Measurements from ENCODE around the gene SGK1.

SGK1 gene

DNA sequence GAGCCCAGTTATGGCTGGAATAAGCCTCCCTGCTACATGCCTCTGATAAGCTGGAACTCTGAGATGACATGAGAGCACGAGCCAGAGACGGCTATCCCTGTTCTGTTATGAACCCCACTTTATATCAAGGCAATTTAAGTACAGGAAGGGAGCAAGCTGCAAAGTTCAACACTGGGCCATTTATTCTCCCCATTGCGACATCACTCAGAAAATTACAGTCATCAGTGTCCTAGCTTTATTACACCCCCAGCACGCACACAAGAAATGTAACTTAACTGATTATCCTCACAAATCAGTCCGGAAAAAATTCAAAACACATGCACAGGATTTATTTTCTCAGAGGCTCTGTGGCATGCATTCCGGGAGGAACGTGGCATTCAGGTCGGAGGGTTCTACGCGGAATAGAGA is 140.2 kb downstream of the SGK1 start:
- CTCF ChIA-PET: interaction anchor here (0.5 to 4.6 kb wide), 29 partner anchors 16 to 1205 kb away, joined by 3 to 47 read pairs (median 3); no protein-coding TSS in a partner anchor
- no peak overlapping the region for H3K4me3 ChIP-seq (ENCODE audit: low read depth, low read length)
- H3K9me3 ChIP-seq (ENCODE audit: control insufficient read depth, insufficient read depth, low read depth, low read length): no peaks in the 10 kb centered on the region
- TF ChIP-seq SP7 (tag by site-specific recombination; IDR thresholded peaks at IDR 0.05): no peak
- peaks cover 0 to 8% of the 10 kb centered on the region in 2 experiments; a peak in 1 of 3 replicates for H3K36me3 ChIP-seq (ENCODE audit: control insufficient read depth in 2 of 2, insufficient read depth in 1 of 2, low read length in 2 of 2)
- POLR2A ChIA-PET: no interaction called here
- peaks cover 3% of the 10 kb centered on the region; the same call in 1 of the 2 replicates for H3K4me1 ChIP-seq (ENCODE audit: control insufficient read depth, insufficient read depth, low read length)
- no peak overlapping the region; the same call in 1 of the 2 replicates for H3K27ac ChIP-seq (ENCODE audit: extremely low read depth, low read depth, low read length)

DNA sequence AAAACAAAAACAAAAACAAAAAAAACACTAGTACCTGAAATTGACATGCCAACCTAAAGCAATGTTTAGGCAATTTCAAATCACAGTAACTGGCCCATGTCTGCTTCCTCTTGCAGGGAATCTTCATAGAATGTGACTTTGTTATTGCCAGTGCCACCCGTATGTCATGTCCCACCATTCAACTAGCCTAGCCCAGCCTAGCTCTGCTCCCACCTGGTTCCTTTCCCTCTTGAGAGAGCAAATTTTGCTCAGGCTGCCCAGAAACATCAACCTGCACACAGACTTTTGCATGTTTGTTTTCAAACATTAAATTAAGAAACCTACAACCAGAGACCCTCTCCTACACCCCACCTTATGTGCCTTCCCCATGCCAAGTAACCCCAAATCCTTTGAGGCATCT is 140.7 kb downstream of the SGK1 start:
- Histone ChIP-seq H3K36me3 (ENCODE audit: control insufficient read depth in 2 of 2, insufficient read depth in 1 of 2, low read length in 2 of 2) (peaks cover 0 to 13% of the 10 kb centered on the region in 2 experiments; a peak in 1 of 3 replicates), H3K4me1 (ENCODE audit: control insufficient read depth, insufficient read depth, low read length) (no peaks in the 10 kb centered on the region), H3K4me3 (ENCODE audit: low read depth, low read length) (no peak overlapping the region), H3K9me3 (ENCODE audit: control insufficient read depth, insufficient read depth, low read depth, low read length) (no peaks in the 10 kb centered on the region), H3K27ac (ENCODE audit: extremely low read depth, low read depth, low read length) (no peak overlapping the region)
- CTCF ChIA-PET: interaction anchor here (0.6 to 4.6 kb wide), 20 partner anchors 18 to 762 kb away, joined by 3 to 47 read pairs (median 4); no protein-coding TSS in a partner anchor
- POLR2A ChIA-PET: no interaction called here
- TF ChIP-seq ZNF624 (tag by site-specific recombination; IDR thresholded peaks at IDR 0.05): no peak
- no peak for TF ChIP-seq IKZF3 (tag by site-specific recombination; IDR thresholded peaks at IDR 0.05)
- TF ChIP-seq, protein P1, sequence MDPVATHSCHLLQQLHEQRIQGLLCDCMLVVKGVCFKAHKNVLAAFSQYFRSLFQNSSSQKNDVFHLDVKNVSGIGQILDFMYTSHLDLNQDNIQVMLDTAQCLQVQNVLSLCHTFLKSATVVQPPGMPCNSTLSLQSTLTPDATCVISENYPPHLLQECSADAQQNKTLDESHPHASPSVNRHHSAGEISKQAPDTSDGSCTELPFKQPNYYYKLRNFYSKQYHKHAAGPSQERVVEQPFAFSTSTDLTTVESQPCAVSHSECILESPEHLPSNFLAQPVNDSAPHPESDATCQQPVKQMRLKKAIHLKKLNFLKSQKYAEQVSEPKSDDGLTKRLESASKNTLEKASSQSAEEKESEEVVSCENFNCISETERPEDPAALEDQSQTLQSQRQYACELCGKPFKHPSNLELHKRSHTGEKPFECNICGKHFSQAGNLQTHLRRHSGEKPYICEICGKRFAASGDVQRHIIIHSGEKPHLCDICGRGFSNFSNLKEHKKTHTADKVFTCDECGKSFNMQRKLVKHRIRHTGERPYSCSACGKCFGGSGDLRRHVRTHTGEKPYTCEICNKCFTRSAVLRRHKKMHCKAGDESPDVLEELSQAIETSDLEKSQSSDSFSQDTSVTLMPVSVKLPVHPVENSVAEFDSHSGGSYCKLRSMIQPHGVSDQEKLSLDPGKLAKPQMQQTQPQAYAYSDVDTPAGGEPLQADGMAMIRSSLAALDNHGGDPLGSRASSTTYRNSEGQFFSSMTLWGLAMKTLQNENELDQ (tag by site-specific recombination; IDR thresholded peaks at IDR 0.05; ENCODE audit: low read depth): no peak
- no peak for TF ChIP-seq ZNF513 (tag by site-specific recombination; IDR thresholded peaks at IDR 0.05)
- TF ChIP-seq KLF9 (tag by site-specific recombination; IDR thresholded peaks at IDR 0.05; ENCODE audit: low read depth): no peak
- TF ChIP-seq, protein P2, sequence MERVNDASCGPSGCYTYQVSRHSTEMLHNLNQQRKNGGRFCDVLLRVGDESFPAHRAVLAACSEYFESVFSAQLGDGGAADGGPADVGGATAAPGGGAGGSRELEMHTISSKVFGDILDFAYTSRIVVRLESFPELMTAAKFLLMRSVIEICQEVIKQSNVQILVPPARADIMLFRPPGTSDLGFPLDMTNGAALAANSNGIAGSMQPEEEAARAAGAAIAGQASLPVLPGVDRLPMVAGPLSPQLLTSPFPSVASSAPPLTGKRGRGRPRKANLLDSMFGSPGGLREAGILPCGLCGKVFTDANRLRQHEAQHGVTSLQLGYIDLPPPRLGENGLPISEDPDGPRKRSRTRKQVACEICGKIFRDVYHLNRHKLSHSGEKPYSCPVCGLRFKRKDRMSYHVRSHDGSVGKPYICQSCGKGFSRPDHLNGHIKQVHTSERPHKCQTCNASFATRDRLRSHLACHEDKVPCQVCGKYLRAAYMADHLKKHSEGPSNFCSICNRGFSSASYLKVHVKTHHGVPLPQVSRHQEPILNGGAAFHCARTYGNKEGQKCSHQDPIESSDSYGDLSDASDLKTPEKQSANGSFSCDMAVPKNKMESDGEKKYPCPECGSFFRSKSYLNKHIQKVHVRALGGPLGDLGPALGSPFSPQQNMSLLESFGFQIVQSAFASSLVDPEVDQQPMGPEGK (tag by site-specific recombination; IDR thresholded peaks at IDR 0.05): no peak

GRCh38 chr6:134176264-134176975 is 141.5 kb downstream of the SGK1 start:
- ChIA-PET POLR2A (no interaction called here), CTCF (interaction anchor here (0.6 to 4.6 kb wide), 7 partner anchors 19 to 706 kb away, joined by 3 to 47 read pairs (median 4); no protein-coding TSS in a partner anchor)
- Histone ChIP-seq H3K4me3 (ENCODE audit: low read depth, low read length) (no peak overlapping the region), H3K27ac (ENCODE audit: extremely low read depth, low read depth, low read length) (no peak overlapping the region), H3K9me3 (ENCODE audit: control insufficient read depth, insufficient read depth, low read depth, low read length) (no peaks in the 10 kb centered on the region), H3K4me1 (ENCODE audit: control insufficient read depth, insufficient read depth, low read length) (no peaks in the 10 kb centered on the region), H3K36me3 (ENCODE audit: control insufficient read depth in 2 of 2, insufficient read depth in 1 of 2, low read length in 2 of 2) (peaks cover 0 to 21% of the 10 kb centered on the region in 2 experiments; a peak in 1 of 3 replicates)
- no peak for TF ChIP-seq ZNF157 (tag by site-specific recombination; IDR thresholded peaks at IDR 0.05)
- no peak for TF ChIP-seq REPIN1 (tag by site-specific recombination; IDR thresholded peaks at IDR 0.05; ENCODE audit: low read depth)
- TF ChIP-seq, protein P3, sequence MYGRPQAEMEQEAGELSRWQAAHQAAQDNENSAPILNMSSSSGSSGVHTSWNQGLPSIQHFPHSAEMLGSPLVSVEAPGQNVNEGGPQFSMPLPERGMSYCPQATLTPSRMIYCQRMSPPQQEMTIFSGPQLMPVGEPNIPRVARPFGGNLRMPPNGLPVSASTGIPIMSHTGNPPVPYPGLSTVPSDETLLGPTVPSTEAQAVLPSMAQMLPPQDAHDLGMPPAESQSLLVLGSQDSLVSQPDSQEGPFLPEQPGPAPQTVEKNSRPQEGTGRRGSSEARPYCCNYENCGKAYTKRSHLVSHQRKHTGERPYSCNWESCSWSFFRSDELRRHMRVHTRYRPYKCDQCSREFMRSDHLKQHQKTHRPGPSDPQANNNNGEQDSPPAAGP (tag by site-specific recombination; IDR thresholded peaks at IDR 0.05): no peak
- TF ChIP-seq ZNF223 (tag by site-specific recombination; IDR thresholded peaks at IDR 0.05): no peak
- no peak for TF ChIP-seq ZNF670 (tag by site-specific recombination; IDR thresholded peaks at IDR 0.05; ENCODE audit: low read depth)
- no peak for TF ChIP-seq ZNF792 (tag by site-specific recombination; IDR thresholded peaks at IDR 0.05)
- no peak for TF ChIP-seq ZBTB21 (tag by site-specific recombination; IDR thresholded peaks at IDR 0.05)
- TF ChIP-seq ZNF426 (tag by site-specific recombination; IDR thresholded peaks at IDR 0.05): no peak

Measured in HEK293 (cell line).